ENCODE data around the gene CENPB. TPM values are rescaled to one million over a fixed set of nuclear protein-coding genes. Genes with fewer than 3 reads are reported as not detected.

The CENPB gene
- total RNA-seq, 1 experiment from 2014 or later = 115 TPM

DNA sequence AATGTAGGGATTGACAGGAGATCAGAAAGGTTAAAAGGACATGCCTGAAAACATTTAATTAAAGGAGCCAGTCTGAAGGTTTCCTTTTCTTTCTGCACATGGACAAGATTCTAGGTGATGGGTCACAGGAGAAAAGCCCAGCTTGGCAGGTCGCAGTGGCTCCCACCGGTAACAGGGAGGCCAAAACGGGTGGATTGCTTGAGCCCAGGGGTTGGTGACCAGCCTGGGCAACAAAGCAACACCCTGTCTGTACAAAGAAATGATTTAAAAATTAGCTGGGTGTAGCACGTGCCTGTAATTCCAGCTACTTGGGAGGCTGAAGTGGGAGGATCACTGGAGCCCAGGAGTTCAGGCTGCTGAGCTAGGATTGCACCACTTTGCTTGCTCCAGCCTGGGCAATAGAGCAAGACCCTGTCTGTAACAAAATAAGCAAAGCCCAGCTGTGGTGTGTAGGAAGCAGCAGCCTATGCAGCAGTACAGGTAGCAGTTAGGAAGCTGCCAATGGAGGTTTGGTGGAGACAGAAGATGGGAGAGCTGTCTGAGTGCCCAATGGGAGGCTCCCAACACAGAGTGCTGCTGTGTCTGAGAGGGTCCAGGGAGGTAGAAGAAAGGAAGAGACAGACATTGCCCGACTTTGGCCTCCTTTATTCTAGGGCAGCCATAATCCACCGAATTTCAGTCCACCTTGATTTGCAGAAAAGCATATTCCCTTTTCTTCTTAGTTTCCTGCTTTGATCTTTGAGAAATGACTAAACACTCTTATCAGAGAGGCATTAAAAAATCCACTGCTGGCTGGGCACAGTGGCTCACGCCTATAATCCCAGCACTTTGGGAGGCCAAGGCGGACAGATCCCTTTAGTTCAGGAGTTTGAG lies 26.7 kb upstream of the CENPB start:
- in situ Hi-C loops (cut with HindIII; ENCODE audit: low pct_unique_long_range_greater_than_20kb, low sequenced_read_pairs) = no loop called here
- no peak for DNase-seq (ENCODE audit: low read depth, low spot score)

DNA sequence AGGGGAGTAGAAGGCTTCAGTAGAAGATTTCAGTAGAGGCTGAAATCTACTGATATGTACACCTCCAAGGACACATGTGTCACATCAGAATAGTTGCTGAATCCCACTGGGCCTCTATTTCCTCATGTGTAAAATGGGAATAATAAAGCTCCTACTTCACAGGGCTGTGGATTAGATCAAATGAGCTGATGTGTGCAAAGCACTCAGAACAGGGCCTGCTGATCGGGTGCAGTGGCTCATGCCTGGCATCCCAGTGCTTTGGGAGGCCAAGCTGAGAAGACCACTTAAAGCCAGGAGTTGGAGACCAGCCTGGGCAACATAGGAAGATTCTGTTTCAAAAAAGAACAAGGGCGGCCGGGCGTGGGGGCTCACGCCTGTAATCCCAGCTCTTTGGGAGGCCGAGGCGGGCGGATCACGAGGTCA lies 25.7 kb upstream of the CENPB start:
- in situ Hi-C loops (cut with HindIII; ENCODE audit: low pct_unique_long_range_greater_than_20kb, low sequenced_read_pairs) = no loop called here
- DNase-seq (ENCODE audit: low read depth, low spot score) = no peak

DNA sequence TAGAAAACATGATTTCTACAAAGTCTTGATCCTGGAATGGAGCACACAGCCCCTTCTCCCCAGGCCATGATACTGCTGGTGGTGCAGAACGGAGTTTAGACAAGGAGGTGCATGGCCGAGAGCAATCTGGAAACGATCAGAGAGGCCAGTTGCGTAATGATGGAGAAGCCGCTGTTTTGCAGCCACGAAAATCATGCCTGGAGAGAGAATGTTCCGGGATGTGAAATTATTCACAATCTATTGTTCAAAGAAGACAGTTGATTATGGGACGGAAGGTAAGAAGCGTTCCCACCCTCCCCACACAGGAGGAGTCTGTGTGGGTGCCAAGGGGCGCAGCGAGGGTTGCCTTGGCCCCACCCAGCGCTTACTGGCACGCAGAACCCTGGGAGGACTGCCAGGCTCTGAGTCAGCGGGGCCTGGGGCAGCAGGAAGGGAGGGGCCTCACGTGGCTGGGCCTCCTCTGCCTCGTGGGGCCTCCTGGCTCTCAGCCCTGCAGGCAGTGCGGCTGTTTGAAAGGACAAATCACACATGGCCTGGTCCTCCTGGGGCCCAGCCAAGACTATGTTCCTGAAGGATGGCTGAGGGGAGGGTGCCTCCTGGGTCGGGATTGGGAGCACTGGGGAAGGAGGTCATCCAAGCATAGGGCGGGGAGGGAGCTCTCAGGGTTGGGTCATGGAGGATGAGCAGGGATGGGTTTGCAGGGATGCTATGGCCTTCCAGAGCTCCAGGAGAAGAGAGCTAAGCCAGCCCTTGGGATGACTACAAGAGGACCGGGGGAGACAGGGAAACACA lies 25.1 kb upstream of the CENPB start:
- peak; percentile 98 for DNase-seq (ENCODE audit: low read depth, low spot score)
- in situ Hi-C loops (cut with HindIII; ENCODE audit: low pct_unique_long_range_greater_than_20kb, low sequenced_read_pairs) = no loop called here

DNA sequence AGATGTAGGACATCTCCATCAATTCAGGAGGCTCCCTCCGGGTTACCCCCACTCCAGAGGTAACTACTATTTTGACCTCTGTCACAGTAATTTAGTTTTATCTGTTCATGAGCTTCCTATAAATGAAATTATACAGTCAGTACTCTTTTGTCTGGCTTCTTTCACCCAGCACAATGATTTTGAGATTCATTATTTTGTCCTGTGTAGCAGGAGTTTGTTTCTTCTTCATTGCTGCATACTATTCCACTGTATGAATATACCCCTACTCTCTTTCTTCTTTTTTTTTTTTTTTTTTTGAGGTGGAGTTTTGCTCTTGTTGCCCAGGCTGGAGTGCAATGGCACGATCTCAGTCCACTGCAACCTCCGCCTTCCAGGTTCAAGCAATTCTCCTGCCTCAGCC lies 22.0 kb upstream of the CENPB start:
- in situ Hi-C loops (cut with HindIII; ENCODE audit: low pct_unique_long_range_greater_than_20kb, low sequenced_read_pairs) = no loop called here
- no peak for DNase-seq (ENCODE audit: low read depth, low spot score)

DNA sequence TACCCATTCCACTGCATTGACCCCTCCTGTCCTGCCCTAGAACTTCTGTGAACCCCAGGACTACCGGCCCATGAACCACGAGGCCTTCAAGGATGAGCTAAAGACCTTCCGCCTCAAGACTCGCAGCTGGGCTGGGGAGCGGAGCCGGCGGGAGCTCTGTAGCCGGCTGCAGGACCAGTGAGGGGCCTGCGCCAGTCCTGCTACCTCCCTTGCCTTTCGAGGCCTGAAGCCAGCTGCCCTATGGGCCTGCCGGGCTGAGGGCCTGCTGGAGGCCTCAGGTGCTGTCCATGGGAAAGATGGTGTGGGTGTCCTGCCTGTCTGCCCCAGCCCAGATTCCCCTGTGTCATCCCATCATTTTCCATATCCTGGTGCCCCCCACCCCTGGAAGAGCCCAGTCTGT lies 18.2 kb upstream of the CENPB start:
- in situ Hi-C loops (cut with HindIII; ENCODE audit: low pct_unique_long_range_greater_than_20kb, low sequenced_read_pairs) = no loop called here
- no peak for DNase-seq (ENCODE audit: low read depth, low spot score)

DNA sequence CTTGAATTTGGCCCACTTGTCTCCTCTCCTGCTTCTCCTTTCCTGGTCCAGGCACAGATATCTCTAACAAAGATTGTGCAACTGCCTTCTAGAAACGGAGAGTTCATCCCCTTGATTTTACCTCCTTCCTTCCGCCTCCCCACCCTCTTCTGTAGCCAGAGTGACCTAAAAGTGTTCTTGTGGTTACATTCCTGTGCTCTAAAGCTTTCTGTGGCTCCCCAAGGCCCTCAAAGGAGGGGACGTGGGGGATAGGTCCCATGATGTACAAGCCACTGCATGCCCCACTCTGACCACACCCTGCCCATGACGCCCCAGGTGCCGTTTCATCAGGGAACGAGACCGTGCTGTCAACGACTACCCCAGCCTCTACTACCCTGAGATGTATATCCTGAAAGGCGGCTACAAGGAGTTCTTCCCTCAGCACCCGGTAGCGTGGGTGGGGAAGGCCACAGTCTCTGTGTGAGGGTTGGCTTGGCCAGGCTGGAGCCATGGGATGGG lies 17.8 kb upstream of the CENPB start:
- no peak for DNase-seq (ENCODE audit: low read depth, low spot score)
- in situ Hi-C loops (cut with HindIII; ENCODE audit: low pct_unique_long_range_greater_than_20kb, low sequenced_read_pairs) = no loop called here

DNA sequence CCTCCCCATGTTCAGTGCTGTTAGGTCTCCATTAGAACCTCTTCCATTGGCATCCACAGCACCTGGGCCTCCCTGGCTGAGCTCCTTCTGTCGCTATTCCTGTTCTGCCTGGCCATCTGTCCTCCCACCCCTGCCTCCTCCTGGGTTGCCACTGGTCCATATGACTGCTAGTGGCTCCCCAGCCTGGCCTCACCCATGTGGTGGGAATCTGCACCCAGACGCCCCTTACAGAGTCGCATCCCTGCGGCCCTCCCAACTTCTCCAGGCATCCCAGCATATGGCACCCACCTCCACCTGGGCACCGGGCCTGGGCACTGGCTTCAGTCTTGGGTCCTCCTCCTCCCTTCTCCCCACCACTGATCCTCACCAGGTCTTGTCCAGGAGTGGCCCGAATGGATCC lies 17.3 kb upstream of the CENPB start:
- in situ Hi-C loops (cut with HindIII; ENCODE audit: low pct_unique_long_range_greater_than_20kb, low sequenced_read_pairs) = no loop called here
- no peak for DNase-seq (ENCODE audit: low read depth, low spot score)

DNA sequence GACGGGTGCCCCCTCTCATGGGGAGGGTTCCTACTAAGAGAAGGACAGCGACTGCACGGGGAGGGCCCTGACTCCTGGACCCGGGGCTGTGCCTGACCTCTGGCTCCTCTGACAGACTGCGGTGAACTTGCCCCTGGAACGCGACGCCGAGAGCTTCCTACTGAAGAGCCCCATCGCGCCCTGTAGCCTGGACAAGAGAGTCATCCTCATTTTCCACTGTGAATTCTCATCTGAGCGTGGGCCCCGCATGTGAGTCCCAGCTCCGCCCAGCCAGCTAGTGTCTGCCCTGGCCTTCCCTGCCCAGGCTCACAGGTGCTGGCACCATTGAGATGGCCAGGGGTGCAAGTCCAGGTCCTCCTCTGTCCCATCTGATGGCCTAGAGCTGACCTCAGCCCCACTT lies 16.7 kb upstream of the CENPB start:
- in situ Hi-C loops (cut with HindIII; ENCODE audit: low pct_unique_long_range_greater_than_20kb, low sequenced_read_pairs) = no loop called here
- no peak for DNase-seq (ENCODE audit: low read depth, low spot score)

DNA sequence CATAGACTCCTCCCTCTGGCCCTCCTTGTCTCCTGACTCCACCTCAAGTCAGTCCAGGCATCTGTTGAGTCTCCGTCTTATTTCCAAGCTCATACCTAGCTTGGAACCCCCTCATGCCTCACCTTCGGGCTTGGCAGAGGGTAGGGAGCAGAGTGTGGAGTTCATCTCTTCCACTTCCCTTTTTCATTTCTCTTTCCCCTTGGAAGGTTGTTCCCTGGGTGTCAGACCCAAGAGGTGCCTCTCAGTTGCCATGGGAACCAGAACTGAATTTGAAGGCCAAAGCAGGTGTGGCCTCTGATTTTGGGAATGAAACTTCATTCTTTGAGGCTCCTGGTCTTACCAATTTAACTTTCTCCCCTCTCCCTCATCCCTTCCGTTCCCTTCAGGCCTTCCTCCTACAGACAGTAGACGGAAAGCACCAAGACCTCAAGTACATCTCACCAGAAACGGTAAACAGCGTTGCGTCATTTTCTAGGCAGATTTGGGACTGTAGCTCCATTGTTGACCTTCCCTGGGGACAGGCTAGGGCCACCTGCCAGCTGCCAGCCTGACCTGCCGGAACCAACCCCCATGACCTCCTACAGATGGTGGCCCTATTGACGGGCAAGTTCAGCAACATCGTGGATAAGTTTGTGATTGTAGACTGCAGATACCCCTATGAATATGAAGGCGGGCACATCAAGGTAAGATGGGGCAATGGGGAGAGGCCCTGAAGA lies 16.1 kb upstream of the CENPB start:
- DNase-seq (ENCODE audit: low read depth, low spot score) = no peak
- in situ Hi-C loops (cut with HindIII; ENCODE audit: low pct_unique_long_range_greater_than_20kb, low sequenced_read_pairs) = no loop called here

DNA sequence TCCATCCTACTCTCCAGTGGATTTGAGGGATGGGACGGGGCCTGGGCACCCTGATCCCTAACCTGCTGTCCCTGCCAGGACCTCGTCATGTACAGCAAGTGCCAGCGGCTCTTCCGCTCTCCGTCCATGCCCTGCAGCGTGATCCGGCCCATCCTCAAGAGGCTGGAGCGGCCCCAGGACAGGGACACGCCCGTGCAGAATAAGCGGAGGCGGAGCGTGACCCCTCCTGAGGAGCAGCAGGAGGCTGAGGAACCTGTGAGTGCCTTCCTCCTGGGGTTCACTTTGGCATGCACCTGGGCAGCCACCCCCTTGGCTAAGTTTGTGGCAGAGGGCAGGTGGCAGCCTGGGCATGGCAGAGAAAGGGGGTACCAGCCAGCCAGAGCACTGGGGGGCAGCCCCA lies 15.3 kb upstream of the CENPB start:
- in situ Hi-C loops (cut with HindIII; ENCODE audit: low pct_unique_long_range_greater_than_20kb, low sequenced_read_pairs) = no loop called here
- DNase-seq (ENCODE audit: low read depth, low spot score) = no peak

DNA sequence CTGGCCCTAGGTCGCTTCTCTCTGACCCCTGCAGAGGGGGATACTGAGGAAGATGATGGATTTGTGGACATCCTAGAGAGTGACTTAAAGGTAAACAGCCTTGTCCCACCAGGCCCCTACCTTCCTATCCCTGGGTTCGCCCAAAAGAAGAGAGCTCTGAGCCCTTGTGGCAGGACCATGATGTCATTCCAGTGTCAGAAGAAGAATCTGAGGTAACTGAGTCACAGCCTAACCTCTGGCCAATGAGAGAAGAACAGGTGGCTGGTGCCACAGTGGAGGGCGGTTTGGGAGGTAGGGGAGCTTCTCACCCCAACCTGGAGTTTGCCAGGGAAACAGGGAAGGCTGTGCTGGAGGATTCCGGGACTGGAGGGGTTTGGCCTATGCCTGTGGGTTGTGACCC lies 14.8 kb upstream of the CENPB start:
- DNase-seq (ENCODE audit: low read depth, low spot score) = no peak
- in situ Hi-C loops (cut with HindIII; ENCODE audit: low pct_unique_long_range_greater_than_20kb, low sequenced_read_pairs) = no loop called here

DNA sequence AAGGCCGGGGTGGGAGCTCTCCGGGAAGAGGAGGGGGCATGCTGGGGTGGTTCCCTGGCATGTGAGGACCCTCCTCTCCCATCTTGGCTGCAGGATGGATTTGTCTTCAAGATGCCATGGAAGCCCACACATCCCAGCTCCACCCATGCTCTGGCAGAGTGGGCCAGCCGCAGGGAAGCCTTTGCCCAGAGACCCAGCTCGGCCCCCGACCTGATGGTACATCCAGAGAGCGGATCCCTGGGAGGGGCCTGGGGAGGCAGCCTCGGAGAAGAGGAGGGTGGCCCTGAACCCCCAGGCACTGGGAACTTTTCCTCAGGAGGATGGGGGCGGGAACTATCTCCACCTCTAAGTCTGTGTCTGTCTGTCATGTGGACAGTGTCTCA lies 14.3 kb upstream of the CENPB start:
- DNase-seq (ENCODE audit: low read depth, low spot score) = no peak
- in situ Hi-C loops (cut with HindIII; ENCODE audit: low pct_unique_long_range_greater_than_20kb, low sequenced_read_pairs) = no loop called here

DNA sequence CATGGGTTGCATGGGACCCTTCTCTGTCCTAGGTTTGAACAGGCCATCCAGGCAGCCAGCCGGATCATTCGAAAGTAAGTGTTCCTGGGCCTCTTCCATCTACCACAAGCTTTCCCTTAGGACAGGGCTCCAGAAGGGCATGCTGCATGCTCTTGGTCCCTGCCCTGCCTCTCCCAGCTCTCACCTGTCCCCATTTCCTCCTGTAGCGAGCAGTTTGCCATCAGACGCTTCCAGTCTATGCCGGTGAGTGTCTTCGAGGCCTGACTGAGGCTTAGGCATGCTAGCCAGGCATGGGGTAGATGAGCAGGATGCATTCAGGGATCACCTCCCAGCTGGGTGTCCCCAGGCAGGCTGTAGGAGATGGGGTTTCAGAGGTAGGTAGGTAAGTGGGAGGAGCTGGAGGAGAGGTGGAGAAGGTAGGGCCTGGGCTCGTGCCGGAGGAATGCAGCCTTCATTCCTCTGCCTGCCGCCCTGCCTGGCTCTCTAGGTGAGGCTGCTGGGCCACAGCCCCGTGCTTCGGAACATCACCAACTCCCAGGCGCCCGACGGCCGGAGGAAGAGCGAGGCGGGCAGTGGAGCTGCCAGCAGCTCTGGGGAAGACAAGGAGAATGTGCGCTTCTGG lies 13.8 kb upstream of the CENPB start:
- DNase-seq (ENCODE audit: low read depth, low spot score) = no peak
- in situ Hi-C loops (cut with HindIII; ENCODE audit: low pct_unique_long_range_greater_than_20kb, low sequenced_read_pairs) = no loop called here

DNA sequence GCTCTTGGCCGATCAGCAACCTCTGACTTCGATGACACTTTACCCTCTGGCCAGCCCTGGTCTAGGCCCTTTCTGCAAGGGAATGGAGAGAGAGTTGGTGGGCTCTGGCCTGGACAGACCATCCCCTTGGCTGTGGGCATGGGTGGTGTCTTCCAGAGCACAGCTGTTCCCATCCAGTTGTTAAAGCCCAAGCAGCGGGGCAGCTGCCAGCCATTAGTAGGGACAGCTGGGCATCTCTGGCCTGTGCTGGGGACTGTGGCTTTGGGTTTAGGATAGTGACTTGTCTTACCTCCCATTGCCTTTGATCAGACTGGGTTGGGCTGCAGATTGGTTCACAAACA lies 12.3 kb upstream of the CENPB start:
- in situ Hi-C loops (cut with HindIII; ENCODE audit: low pct_unique_long_range_greater_than_20kb, low sequenced_read_pairs) = no loop called here

DNA sequence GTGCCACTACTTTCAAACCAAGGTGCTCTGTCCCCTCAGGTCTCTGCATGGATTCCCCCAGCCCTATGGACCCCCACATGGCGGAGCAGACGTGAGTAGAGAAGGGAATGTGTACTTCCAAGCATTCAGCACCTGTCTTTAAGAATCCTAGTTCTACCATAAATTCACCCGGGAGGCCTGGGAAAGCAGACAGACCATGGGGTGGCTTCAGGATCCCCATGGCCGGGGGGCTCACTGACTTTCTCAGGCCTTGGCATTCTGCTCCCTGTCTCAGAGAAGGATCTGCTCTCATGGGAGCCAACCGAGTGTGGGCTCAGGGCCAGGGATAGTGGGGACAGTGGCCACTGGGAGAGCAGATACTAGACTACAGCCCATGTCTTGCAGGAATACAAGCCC lies 11.8 kb upstream of the CENPB start:
- in situ Hi-C loops (cut with HindIII; ENCODE audit: low pct_unique_long_range_greater_than_20kb, low sequenced_read_pairs) = no loop called here
- no peak for DNase-seq (ENCODE audit: low read depth, low spot score)

More for the DNA sequence above, 12.3 kb upstream of the CENPB start:
- DNase-seq (ENCODE audit: low read depth, low spot score) = no peak

DNA sequence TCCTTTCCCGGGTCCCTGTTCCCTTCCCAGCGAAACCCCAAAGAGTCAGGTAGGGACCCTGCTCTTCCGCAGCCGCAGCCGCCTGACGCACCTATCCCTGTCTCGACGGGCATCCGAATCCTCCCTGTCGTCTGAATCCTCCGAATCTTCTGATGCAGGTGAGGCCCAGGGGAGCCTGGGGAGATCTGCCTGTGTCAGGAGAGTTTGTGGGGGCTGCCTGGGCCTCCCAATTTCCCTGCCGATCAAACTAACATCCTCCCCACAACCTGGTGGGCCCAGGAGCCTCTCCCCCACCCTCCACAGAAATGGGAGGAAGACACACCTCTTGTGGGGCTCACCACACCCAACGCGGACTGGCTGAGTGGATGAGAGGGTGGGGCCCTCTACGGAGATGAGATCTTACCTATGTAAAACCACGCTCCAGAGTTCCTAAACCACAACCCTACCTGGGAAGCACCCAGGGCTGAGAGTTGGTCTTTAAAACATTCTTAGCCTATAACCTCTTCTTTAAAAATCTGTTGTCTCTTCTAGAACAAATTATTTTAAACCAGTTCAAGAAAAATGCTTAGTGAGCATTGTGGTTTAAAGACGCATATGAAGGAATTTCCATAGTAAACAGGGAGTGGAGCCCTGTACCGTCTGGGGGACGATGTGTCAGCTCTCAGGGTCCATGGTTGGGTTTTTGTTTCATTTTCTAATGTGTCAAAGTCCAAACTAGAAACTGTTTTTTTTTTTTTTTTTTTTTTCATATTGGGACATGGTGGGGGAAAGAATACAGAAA lies 11.2 kb upstream of the CENPB start:
- no peak for DNase-seq (ENCODE audit: low read depth, low spot score)
- in situ Hi-C loops (cut with HindIII; ENCODE audit: low pct_unique_long_range_greater_than_20kb, low sequenced_read_pairs) = no loop called here

DNA sequence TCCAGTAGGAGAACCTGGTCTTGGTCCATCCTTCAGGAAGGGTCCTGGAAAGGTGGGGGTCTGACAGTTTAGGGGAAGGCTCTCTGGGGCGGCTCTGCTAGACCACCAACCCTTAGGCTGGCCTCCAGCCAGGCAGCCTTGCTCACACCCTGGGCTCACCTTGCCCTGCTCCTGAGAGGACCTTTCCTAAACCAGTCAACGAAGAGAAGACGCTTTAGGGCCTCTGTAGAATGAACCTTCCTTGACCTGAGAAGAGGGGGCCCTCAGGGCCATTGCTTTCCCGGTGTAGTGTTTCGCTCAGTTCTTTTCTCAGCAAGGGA lies 10.6 kb upstream of the CENPB start:
- DNase-seq (ENCODE audit: low read depth, low spot score) = no peak
- in situ Hi-C loops (cut with HindIII; ENCODE audit: low pct_unique_long_range_greater_than_20kb, low sequenced_read_pairs) = no loop called here

Measured in SK-MEL-5 (cell line).